OCI-LY7 (cell line): ENCODE data around the gene KCNC2.

Experiments
- EZH2phosphoT487 ChIP-seq: fragments of 200-600 bp; sonication (generic); IDR thresholded peaks from 2 replicates; pipeline ENCODE4 v1.6.1; 2018; ENCODE audit warnings: low read depth, borderline replicate concordance, mild to moderate bottlenecking, mixed run types, antibody characterized with exemption, low read length, moderate library complexity, mixed read lengths
- TF ChIP-seq, protein P1 (sequence below): fragments of 200-600 bp; sonication (generic); conservative IDR thresholded peaks from 2 replicates; pipeline ENCODE4 v1.5.1; 2014; ENCODE audit warnings: mild to moderate bottlenecking, antibody characterized with exemption, low read length, moderate library complexity, mixed read lengths

DNA sequence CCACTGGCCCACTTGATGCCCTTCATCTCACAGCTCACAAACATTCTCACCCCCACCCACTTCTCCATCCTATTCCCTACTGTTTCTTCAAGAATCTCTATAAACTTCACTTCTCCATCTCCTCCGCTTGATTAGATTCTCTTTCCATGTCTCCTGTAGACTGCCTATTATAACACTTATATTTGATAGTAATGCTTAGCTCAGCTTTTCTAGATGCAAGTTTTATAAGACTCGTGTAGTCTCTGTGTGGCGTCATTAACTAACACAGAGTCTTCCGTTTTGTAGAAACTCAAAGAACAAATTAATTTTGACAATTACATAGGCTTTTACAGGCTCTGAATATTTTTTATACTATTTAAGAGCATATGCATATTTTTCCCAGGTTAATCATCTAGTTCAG lies 25.7 kb downstream of the KCNC2 start:
- TF ChIP-seq, protein P1, sequence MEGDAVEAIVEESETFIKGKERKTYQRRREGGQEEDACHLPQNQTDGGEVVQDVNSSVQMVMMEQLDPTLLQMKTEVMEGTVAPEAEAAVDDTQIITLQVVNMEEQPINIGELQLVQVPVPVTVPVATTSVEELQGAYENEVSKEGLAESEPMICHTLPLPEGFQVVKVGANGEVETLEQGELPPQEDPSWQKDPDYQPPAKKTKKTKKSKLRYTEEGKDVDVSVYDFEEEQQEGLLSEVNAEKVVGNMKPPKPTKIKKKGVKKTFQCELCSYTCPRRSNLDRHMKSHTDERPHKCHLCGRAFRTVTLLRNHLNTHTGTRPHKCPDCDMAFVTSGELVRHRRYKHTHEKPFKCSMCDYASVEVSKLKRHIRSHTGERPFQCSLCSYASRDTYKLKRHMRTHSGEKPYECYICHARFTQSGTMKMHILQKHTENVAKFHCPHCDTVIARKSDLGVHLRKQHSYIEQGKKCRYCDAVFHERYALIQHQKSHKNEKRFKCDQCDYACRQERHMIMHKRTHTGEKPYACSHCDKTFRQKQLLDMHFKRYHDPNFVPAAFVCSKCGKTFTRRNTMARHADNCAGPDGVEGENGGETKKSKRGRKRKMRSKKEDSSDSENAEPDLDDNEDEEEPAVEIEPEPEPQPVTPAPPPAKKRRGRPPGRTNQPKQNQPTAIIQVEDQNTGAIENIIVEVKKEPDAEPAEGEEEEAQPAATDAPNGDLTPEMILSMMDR, result no peak
- no peak for TF ChIP-seq EZH2phosphoT487
